Left lung (tissue), 10 donors: ENCODE measurements around the gene CCDC85C. TPM values are rescaled to one million over a fixed set of nuclear protein-coding genes. Genes with fewer than 3 reads are reported as not detected.
A peak's percentile ranks its signal among the peaks of the same experiment; 100 is the strongest.

Source experiments
- ATAC-seq: fragments of 200-7000 bp; cut with Tn5 transposase; one replicate; pipeline ENCODE4 v1.9.1; 2020; ENCODE audit warnings: moderate library complexity
- DNase-seq, 4 donors: peaks; one replicate each; pipeline ENCODE4 v3.0.0-alpha.2; 2013 to 2020
- H3K27ac ChIP-seq, 2 donors: fragments of 200-600 bp; sonication (generic) in 1 of 2; one replicate each; pipeline versions ENCODE4 v1.5.0 to v1.8.0; 2020 to 2021
- H3K27me3 ChIP-seq, 2 donors: fragments of 200-600 bp; sonication (generic) in 1 of 2; one replicate each; pipeline versions ENCODE4 v1.5.0 to v1.8.0; 2020 to 2021
- H3K36me3 ChIP-seq, 2 donors: fragments of 200-600 bp; sonication (generic) in 1 of 2; one replicate each; pipeline versions ENCODE4 v1.5.0 to v1.8.0; 2020 to 2021
- H3K4me1 ChIP-seq, 2 donors: fragments of 200-600 bp; one replicate each; pipeline ENCODE4 v1.8.0; 2021
- H3K4me3 ChIP-seq, 2 donors: fragments of 200-600 bp; sonication (generic) in 1 of 2; one replicate each; pipeline versions ENCODE4 v1.5.0 to v1.8.0; 2020 to 2021; ENCODE audit warnings: mild to moderate bottlenecking in 1 of 2
- H3K9me3 ChIP-seq, 2 donors: fragments of 200-600 bp; sonication (generic) in 1 of 2; one replicate each; pipeline versions ENCODE4 v1.5.0 to v1.8.0; 2020 to 2021
- intact Hi-C, 2 donors: fragments of 100-400 bp; cut with DNase I; formaldehyde crosslinking; loops; one replicate each; pipeline versions ENCODE4 v1.11.2 to v1.14.2; 2022
- polyA plus RNA-seq, 6 donors: library from polyadenylated mRNA; unstranded; fragments of 120-200 nt; gene quantifications; one replicate each; pipeline ENCODE4 v1.2.1, GENCODE V29; 2013; ENCODE audit not compliant: insufficient read length in 6 of 6
- total RNA-seq, 2 donors: library from RNA; stranded (reverse); fragmentation: NEBNext Ultra II Directional; extraction: Animal tissue kit (Norgen Biotek cat#: 25700); gene quantifications; one replicate each; pipeline ENCODE4 v1.2.1, GENCODE V29; 2021
- TF ChIP-seq, protein P1 (sequence below), 2 donors: fragments of 200-600 bp; sonication (generic) in 1 of 2; IDR thresholded peaks; one replicate each; pipeline versions ENCODE4 v1.5.0 to v1.8.0; 2021; ENCODE audit warnings: antibody characterized with exemption in 2 of 2
- donor health status: DM: no; HTN: yes; CAD: no.
- donor health status: DM: no; HTN: no; CAD: no.

Gene CCDC85C
- total and polyA plus RNA-seq, 8 donors: 6.3 to 19.0 (median 13.2) TPM

DNA sequence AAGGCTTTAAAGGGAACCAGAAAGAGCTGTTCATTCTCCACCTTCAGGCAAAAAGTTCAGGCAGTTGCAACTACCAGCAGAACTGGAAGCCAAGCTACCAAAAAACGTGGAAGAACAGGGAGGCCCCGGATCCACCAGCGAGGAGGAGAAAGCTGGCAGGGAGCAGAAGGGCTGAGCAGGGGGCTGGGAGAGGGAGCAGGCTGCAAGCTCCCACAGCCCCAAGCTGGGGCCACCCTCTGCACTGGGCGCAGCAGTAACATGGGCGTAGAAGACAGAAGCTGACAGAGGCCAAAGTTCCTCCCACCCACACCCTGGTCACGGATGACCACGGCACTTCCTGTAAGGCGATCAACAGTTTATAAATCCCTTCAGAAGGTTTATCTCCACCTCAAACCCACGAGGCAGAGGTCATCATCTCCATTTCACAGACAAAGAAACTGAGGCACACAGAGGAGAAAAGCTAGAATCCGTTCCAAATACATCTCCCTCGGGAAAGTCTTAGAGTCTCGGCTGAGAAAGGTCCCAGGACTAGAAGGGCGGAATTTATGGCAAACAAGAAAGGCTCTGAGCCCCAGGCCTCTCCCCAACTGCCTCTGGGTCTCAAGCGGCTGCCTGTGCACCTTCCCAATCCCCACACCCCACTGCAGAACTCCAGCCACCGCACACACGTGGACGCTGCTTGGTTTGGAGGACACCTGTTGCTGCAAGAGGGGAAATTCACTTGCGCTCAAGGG, 1.8 kb downstream of the CCDC85C start:
- TF ChIP-seq, protein P1, sequence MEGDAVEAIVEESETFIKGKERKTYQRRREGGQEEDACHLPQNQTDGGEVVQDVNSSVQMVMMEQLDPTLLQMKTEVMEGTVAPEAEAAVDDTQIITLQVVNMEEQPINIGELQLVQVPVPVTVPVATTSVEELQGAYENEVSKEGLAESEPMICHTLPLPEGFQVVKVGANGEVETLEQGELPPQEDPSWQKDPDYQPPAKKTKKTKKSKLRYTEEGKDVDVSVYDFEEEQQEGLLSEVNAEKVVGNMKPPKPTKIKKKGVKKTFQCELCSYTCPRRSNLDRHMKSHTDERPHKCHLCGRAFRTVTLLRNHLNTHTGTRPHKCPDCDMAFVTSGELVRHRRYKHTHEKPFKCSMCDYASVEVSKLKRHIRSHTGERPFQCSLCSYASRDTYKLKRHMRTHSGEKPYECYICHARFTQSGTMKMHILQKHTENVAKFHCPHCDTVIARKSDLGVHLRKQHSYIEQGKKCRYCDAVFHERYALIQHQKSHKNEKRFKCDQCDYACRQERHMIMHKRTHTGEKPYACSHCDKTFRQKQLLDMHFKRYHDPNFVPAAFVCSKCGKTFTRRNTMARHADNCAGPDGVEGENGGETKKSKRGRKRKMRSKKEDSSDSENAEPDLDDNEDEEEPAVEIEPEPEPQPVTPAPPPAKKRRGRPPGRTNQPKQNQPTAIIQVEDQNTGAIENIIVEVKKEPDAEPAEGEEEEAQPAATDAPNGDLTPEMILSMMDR (IDR thresholded peaks at IDR 0.05): no peak
- Histone ChIP-seq H3K27me3 (peaks cover 0 to 47% of the 10 kb centered on the region in 2 donors), H3K4me3 (peak overlapping the region; percentile 18 to 43), H3K27ac (peak overlapping the region; percentile 51 to 65), H3K36me3 (no peaks in the 10 kb centered on the region), H3K4me1 (peaks cover 14 to 67% of the 10 kb centered on the region in 2 donors), H3K9me3 (no peaks in the 10 kb centered on the region)
- peak; percentile 5 for ATAC-seq
- DNase-seq: no peak
- intact Hi-C loops: no loop called here

DNA sequence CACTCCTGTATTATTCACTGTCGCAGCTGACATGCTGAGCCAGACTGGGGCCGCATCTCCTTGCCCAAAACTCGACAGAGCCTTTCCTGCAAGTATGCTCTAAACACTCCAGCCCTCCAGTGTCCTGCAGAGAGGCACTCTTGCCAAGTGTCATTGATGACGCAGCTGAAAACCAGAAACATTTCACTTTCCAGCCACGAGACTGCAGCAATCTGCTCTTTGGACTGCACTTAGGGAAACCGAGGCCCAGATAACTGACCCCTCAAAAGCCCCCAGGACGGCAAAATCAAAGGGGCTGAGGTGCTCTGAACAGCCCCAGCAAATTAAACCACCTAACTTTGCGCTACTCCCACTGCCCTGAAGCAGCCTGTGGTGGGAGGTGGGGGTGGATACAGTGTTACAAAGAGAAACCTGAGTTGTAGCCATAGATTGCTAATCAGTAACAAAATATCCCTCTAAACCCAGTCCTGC, 2.6 kb downstream of the CCDC85C start:
- intact Hi-C loops: no loop called here
- Histone ChIP-seq H3K4me1 (peaks cover 18 to 74% of the 10 kb centered on the region in 2 donors), H3K4me3 (peak overlapping the region; percentile 18 to 43), H3K27ac (peak overlapping the region; percentile 51 to 65), H3K9me3 (no peaks in the 10 kb centered on the region), H3K27me3 (peaks cover 0 to 43% of the 10 kb centered on the region in 2 donors), H3K36me3 (no peaks in the 10 kb centered on the region)
- DNase-seq (peak in 2 of 4 donors; percentile 58 to 65), ATAC-seq (peak; percentile 7)
- TF ChIP-seq, protein P1 (IDR thresholded peaks at IDR 0.05): no peak

- Histone ChIP-seq H3K4me1 (peaks cover 26 to 80% of the 10 kb centered on the region in 2 donors), H3K27me3 (peaks cover 0 to 33% of the 10 kb centered on the region in 2 donors), H3K4me3 (no peak overlapping the region), H3K27ac (peak overlapping the region in 1 of 2 donors; percentile 51), H3K9me3 (no peaks in the 10 kb centered on the region), H3K36me3 (no peaks in the 10 kb centered on the region)
- intact Hi-C loops: no loop called here
- TF ChIP-seq, protein P1 (IDR thresholded peaks at IDR 0.05): no peak
- no peak for DNase-seq
- no peak for ATAC-seq
Measured at GRCh38 chr14:99600232-99600888, 3.6 kb downstream of the CCDC85C start.

- peaks cover 26 to 82% of the 10 kb centered on the region in 2 donors for H3K4me1 ChIP-seq
- H3K27ac ChIP-seq: no peak overlapping the region
- intact Hi-C loops: no loop called here
Measured at GRCh38 chr14:99599393-99599792, 4.6 kb downstream of the CCDC85C start.

More at GRCh38 chr14:99599393-99599792, 4.6 kb downstream of the CCDC85C start:
- Histone ChIP-seq H3K27me3 (peaks cover 0 to 23% of the 10 kb centered on the region in 2 donors), H3K36me3 (no peaks in the 10 kb centered on the region), H3K9me3 (no peaks in the 10 kb centered on the region), H3K4me3 (no peak overlapping the region)
- TF ChIP-seq, protein P1 (IDR thresholded peaks at IDR 0.05): no peak
- no peak for DNase-seq
- ATAC-seq: no peak
